Measurements from ENCODE around the gene TMED8. TPM values are rescaled to one million over a fixed set of nuclear protein-coding genes. Genes with fewer than 3 reads are reported as not detected.
"Not testable (repeated sequence)": the region's sequence is repeated elsewhere in the genome, so short reads cannot be mapped to it uniquely, and the experiment has no call there.

Gene TMED8
- total RNA-seq, 1 donor from 2014 or later: 8.0 TPM

DNA sequence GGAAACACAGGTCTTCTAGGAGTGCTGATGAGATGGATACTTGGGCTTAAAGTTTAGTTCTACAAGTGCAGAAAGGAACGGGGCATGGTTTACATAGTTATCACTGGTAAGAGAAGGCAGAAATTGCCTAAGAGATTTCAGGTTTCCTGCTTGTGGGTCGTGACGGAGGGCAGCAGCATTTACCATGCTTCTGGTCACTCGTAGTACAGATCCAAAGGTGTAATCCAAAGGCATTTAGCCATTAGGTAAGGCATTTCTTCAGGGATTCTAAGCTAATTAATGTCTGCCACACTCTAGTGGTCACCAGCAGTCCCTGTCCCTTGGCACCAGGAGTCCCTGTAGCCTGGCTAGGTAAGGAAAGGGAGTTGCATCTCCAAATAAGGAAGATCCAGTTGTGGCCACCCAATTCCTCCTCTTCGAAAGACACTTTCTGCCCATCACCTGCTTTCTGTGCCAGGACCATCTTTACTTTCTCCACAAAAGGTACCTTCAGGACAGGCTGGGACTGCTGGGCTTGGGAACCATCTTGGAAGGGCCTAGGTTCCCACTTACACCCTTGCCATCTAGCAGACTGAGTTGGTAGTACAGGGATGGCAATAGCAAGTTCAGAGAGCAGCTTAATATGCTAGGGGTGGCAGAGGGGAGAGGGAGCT, 54.5 kb downstream of the TMED8 start:
- no peak for DNase-seq

DNA sequence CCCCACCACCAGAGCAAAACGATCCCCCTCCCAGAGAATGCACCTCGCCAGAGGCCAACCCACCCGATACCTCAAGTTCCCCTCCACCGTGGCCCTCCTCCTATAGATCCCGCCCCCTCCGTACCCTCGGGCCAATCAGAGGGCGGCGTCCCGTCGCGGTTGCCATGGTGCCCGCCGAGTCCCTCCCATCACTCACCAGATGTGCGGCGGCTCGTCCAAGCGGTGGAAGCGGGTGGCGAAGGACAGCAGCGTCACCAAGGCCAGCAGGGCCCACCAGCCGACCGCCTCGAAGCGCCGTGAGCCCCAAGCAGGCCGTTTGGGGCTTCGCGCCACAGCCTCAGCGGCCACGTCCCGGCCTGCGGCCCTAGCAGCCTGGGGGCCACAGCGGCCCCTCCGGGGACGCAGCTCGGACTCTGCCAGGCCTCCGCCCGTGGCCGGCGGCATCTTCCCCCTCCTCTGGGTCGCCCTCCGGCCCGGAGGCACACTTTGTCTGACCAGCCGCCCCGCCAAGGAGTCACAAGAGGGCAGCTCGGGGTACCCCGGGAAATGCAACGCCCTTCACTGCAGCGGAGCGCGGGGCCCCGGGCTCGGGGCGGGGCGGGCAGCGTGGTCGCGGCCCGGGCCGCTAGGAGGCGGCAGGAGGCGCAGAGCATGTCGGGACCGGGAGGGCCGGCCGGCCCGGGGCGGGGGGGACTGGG, 56.5 kb downstream of the TMED8 start, which contains the start of gene POMT2:
Gene POMT2, minus strand, starts transcription at position 646 of the 698 bp plus-strand sequence. Its CDS starts 202 bp downstream, at position 444.
- DNase-seq: peak; percentile 87

DNA sequence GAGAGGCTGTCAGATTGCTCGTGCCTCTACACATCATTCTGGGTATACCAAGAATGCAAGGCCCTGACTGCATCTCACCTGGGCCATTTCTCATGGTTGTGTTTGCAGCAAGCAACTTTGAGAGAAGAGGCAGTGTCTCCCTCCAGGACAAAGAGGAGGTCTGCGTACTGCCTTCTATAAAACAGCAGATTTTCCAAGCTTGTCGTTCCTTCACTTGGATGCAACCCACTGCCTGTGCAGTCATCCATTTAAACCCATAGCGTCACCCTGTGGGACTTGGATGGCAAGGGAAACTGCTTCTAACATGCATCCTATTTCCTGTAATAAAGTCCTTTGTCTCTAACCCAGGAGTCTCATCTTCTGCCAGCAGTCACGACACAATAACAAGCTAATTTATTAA, 57.5 kb downstream of the TMED8 start:
- peak; percentile 52 for DNase-seq

DNA sequence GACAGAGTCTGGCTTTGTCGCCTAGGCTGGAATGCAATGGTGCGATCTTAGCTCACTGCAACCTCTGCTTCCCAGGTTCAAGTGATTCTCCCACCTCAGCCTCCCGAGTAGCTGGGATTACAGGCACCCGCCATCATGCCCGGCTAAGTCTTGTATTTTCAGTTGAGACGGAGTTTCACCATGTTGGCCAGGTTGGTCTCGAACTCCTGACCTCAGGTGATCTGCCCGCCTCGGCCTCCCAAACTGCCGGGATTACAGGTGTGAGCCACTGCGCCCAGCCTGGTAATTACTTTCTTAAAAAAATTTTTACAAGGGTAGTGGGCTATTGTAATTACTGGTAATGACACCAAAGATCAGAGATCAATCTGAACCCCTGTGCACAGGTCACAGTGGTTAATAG, 58.1 kb downstream of the TMED8 start:
- not testable (repeated sequence) for DNase-seq

DNA sequence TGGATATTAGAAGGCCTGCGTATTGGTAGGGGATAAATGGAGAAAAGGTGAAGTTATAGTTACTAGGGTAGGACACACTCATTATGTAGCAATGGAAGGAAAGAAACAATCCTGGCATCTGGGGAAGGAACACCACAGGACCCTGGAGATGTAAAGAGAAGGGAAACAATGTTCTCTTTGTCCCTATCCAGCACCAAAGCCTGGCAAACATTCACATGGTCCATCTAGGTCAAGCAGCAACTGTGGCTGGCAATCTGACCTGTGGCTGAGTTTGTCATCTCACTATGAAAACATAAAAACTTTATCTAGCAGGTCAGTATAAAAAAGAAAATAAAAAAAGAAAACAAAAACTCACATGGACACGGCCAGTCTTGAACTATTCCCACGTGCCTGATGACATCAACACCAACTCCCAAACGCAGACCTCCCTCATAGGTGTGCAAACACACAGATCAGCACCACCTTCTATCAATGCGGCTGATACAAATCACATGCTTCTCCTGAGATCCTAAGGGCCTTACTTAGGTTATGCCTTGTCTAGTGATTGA, 58.8 kb downstream of the TMED8 start:
- DNase-seq: no peak

DNA sequence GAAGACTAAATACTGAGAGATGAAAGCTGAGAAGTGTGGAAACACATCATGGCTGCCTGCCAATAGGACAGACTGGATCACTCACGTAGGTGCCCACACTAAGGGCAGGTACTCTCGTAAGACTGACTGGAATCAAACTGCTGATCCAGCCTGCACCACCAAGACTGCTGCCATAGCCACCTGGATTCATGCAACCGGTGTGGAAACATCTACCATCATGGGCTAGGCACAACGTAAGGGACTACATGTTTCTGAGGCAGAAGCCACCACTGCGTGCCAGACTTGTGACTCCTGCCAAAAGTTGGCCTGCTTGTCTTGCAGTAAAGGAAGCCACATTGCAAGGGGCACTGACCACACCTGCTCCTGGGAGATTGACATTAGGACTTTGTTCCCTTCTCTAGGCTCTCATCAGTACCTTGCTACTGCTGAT, 60.0 kb downstream of the TMED8 start:
- peak; percentile 13 for DNase-seq

DNA sequence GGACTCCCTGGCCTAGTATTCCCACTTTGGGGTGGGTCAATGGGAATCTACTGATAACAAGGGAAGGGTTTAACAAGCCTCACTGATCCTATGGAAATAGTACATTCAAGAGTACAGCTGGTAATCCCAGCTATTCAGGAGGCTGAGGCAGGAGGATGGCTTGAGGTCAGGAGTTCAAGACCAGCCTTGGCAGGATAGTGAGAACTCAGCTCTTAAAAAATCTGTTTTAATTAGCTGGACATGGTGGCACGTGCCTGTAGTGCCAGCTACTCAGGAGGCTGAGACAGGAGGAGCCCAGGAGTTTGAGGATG, 60.7 kb downstream of the TMED8 start:
- DNase-seq: no peak

DNA sequence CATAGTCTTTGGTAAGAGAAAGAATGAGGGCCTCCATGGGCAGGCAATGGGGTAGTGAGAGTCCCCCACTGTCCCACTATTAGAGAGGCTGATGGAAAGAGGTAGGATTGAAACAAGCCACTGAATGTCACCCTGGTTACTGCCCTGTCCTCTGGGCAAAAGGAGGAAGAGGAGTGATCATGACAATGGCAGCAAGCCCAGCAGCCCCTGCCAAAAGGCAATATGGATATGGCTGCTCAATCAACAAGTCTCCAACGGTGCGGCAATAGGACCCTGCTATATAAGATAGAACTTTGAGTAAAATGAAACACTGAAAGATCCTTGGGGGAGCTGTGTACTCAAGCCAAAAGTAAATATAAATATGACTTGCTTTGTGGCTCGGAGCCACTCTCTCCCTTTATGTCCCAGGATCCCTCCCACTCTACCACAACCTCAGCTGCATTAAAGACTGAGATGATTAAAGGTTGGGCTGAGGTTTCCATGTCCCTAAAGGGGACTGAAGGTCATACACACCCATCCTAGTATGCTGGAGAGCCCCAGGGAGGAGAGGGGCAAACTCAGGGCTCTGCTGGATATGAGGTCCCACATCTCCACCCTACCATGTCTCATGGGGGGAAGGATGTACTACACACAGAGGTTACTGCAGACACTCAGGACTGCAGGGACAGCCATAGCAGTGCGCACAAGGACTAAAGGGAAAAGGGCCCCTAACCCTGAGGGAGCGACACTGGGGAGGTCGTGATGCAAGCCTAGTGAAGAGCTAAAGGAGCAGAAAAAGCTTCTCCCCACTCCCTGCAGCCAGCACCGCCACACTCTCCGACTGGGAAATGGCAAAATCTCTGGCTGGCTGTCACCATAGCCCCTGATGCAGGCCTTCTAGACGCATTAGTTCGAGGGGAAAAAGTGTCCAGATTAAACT, 62.1 kb downstream of the TMED8 start:
- no peak for DNase-seq

DNA sequence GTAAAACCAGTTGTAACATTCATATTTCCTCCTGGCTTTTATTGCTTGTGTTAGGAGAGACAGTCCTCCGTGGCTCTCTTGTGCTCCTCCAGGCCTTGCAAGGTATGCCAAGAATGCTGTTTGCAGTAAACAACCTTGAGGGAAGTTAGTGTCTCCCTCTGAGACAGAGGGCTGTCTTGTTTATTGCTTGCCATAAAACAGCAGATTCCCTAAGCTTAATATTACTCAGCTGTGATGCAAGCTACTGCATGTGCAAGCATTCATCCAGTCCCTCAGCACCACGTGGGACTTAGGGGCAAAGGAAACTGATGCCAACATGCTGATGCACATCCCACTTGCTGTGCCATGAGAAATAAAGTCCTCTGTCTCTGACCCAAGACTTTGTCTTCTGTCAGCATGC, 62.9 kb downstream of the TMED8 start:
- peak; percentile 55 for DNase-seq

DNA sequence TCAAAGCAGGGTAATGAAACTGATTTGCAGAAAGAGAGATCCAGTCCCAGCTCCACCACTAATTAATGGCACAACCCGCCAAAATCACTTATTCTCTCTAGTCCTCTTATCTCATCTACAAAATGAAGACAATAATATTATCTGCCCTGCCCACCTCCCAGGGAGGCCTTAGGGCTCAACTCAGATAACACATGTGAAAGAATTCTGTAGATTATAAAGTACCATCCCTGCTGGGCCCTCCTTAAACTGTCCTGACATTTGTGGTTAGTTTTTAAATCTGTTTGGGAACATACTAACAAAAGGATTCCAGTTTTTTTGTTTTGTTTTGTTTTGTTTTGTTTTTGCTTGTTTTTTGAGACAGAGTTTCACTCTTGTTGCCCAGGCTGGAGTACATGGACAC, 63.5 kb downstream of the TMED8 start:
- DNase-seq: no peak

DNA sequence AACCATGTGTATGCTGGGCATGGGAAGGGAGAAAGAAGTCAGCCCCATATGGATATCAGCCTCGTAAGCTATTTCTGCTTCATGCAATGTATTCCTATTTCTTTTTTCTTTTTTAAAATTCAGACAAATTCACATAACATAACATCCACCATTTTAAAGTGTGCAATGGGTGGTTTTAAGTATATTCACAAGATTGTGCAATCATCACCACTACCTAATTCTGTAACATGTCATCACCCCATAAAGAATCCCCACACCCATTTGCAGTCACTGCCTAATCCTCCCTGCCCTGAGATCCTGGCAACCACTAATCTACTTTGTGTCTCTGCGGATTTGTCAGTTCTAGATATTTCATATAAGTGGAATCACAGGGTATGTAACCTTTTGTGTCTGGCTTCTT, 65.7 kb downstream of the TMED8 start:
- DNase-seq: peak; percentile 4

DNA sequence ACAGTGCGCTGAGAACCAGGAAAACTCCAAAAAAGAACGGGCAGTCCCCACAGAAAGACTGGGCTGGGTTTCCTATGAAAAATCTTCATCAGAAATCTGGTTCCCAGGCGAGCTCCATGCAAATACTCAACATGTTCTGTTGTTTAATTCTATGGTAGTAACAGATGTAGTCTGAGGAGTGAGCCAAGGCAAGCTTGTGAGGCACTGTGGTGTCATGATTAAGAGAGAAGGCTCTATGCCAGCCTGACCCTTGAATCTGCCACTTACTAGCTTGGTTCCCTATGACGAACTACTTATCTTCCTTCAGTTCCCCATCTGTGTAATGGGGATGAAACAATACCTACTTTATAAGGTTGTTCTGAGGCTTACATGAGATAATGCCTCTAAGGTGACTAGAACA, 66.9 kb downstream of the TMED8 start:
- DNase-seq: peak; percentile 31

DNA sequence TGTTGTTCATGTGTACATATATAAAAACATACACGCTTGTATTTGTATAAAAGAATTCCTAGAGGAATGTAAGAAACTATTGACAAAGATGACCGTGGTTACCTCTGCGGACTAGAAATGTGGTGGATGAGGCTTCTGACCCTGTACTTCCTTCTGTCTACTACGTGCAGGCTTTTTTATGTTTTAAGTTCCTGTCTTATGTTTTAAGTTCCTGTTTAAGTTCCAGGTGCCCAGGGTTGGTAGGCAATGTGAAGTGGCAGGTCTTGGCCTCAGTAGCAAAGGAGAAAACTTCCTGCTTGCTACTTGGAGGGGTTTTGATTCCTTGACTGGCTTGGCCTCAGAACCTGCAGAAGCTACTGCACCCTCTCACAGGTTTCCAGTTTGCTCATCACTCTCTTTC, 67.8 kb downstream of the TMED8 start:
- DNase-seq: no peak

DNA sequence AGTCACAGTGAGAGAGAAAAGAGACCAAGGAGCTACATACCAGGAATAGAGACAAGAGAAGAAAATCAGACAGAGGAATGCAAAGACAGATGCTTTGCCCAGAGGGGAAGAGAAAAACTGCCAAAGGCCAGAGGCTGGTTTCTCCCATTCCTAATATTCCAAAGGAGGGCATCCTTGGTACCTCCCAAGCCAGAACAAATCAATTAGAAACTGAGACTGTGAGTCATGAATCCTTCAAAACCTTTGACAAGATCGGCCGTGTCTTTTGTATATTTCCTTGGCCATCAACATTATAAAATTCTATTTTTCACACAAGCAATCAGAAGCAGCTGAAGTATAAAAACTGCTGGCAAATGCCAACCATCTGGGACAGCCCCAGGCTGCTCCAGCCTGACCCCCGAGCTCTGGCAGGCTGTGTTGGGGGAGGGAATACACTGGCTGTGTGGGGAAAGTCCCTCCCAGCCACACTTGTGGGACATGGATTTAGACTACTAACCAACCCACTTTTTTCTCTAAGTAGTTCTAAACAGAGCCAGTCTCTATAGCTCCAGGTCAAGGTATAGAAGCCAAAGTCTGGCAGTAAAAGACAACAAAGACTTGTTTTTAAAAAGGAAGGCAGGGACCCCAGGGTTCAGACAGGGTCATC, 69.9 kb downstream of the TMED8 start:
- DNase-seq: peak; percentile 42

DNA sequence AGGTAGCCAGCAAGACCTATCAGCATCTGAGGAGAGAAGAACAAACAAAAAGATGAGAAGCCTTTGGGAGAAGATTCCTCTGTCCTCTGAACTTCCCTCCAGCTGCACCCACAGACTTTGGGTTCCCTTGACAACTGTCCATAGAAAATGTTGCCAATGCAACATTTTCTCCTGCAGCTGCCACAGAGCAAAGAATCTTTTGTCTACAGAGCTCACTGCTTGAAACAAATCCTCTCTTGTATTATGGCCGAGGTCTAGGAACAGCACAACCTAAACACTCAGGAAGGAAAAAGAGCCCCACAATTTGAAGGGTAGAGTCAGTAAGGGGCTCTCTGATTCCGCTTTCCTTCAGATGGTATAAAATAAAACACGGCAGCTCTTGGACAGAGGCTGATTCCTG, 70.5 kb downstream of the TMED8 start:
- peak; percentile 17 for DNase-seq

DNA sequence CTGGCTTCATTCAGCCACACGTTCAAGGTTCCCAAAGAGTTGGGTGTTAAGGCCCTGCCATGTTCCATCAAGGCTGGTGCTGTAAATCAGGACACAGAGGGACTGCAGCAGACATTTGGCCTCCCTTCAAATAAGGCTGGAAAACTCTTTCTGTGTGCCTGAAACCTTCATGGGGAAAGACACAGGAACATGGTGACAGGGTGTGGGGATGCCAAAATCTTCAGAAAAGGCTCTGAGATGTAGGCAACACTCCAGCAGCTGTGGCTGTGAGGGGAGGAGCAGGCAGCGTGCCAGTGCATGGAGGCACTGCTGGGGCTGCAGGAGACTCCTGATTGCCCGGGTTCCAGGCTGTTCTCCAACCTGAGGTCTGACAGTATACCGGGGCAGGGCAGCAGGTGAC, 71.2 kb downstream of the TMED8 start:
- no peak for DNase-seq

DNA sequence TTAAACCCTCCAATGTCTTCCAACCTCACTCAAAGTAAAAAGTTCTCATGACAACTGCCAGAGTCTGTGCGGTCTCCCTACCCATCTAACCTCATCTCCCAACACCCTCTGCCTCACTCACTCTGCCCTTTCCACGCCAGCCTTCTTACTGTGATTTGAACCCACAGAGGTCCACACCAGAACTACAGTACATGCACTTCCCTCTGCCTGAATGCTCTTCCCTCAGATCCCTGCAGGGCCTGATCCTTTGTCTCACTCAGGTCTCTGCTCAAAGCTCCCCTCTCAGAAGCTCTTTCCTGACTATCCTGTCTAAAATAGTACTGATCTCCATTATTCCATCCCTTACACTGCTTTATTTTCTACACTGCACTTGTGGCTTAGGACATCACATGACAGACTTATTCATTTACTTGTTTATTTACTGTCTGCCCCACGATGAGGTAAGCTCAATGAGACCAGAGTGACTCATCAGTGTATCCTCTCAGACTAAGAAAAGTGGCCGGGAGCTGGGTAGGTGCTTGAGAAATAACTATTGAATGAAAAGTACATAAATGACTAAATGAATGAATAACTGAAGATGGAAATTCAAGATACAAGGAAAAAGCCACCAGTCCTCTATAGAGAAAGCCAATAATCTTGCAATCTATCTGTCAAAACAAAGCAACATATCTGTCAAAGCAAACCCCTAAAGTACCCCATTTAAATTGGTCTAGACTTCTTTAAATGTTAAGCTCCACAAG, 73.3 kb downstream of the TMED8 start:
- DNase-seq: no peak

DNA sequence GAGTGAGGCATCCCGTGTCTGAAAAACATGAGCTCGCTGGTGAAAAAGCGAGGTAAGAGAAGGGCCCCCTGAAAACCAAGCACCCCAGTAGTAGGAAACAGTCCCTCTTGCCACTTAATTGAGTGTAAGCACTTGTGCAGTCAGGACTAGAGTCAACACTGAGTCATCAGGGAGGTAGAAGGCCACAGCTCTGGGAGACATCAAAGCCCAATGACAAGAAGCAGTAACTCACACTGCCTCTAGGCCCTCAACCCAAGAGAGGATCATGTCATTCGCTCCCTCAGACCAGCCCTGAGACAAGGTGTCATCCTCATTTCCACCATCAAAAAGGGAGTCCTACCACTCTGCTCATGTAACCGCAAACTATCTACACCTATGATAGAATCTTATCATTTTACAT, 74.0 kb downstream of the TMED8 start:
- DNase-seq: no peak

DNA sequence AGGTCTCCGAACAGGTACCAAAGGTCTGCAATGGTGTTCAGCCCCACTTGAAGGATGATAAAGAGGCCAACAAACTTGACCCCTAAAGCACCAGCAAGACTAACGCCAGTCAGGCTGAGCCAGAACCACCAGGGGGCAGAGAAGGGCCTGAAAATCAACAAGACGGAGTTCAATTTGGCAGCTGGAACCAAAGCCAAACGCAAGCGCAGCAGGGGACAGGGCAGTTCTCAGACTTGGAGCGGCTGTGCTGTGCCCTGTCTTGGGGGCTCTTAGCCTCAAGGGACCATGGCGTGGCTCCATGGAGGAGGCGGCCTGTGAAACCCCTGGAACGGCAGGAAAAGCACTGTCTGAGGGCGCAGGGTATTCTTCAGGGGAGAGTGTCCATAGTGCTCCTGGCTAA, 75.8 kb downstream of the TMED8 start:
- peak; percentile 37 for DNase-seq

DNA sequence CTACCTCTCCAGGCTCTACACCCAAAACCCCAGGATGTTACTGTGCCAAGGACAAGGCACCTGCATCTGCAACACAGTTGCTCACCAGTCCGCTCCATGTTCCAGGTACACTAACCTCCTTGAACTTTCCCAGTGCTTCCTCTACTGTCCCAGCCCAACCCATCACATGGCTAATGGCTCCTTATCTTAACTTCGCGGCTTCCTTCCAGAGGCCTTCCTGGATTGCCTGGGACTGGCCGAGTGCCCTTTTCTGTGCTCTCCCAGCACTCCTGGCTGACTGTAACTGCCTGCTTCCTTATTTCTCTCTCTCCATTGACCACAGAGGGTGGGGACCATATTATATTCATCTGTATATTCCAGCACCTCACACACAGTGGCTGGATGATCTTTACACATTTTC, 77.1 kb downstream of the TMED8 start:
- no peak for DNase-seq

DNA sequence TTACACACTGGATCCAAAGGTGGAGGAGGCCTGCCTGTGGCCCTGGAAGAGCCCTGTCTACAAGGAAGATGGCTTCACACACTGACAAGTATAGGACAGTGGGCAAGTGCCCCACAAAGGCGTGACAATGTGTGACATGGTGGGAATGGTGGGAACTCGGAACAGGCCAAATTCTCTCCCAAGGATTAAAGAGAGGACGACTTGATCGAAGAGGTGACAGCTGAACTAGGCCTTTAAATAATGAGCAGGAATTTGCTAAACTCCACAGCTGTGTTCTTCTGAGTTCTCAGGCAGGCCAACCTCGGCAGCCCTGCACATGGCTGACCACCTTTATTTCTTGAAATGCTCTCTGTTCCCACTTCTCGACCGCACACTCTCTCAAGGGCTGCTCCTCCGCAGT, 80.0 kb downstream of the TMED8 start:
- DNase-seq: no peak

DNA sequence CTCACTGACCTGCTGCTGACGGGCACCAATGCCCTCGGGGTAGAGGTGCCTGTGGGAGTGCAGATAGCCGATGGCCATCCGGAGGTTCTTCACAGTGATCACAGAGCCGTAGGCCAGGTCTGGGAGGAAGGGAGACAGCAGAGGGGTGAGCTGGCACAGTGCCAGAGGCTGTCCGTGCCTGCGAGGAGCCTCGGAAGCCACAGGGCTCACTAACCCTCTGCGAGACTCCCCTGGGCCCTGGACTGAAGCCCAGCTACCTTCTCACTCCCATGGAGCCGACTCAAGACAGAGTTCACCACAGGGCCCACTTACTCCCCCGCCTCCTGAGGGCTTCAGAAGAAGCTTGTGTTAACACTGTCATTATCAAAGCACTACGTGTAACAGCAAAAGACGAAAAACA, 80.7 kb downstream of the TMED8 start:
- DNase-seq: no peak

All from skin of body (tissue), 2 donors.